ENCODE data around the gene PEDS1.

PEDS1 gene

DNA sequence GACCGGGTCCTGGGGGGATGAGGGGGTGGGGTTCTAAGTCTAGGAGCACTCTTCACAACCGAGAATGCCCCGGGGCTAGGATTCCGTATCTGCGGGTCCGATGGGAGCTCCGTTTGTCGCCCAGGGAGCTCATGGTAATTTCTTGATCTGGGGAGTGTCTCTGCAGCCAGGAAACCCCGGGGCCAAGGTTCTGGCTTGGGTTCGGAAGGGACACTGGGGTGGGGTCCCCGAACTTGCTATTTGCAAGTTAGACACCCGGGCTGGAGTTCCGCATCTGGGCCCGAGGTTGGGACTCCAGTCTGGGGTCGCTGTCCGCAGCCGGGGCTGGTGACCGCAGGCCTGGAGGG, 397 bp downstream of the PEDS1 start:
- TF ChIP-seq CTCF (IDR thresholded peaks at IDR 0.05; ENCODE audit: low read depth, low read length, missing control alignments): no peak
- no peak for DNase-seq (ENCODE audit: extremely low read depth, low read depth)
- H3K4me3 ChIP-seq (replicated peaks; ENCODE audit: low read depth, low read length): peak overlapping the region; percentile 94

DNA sequence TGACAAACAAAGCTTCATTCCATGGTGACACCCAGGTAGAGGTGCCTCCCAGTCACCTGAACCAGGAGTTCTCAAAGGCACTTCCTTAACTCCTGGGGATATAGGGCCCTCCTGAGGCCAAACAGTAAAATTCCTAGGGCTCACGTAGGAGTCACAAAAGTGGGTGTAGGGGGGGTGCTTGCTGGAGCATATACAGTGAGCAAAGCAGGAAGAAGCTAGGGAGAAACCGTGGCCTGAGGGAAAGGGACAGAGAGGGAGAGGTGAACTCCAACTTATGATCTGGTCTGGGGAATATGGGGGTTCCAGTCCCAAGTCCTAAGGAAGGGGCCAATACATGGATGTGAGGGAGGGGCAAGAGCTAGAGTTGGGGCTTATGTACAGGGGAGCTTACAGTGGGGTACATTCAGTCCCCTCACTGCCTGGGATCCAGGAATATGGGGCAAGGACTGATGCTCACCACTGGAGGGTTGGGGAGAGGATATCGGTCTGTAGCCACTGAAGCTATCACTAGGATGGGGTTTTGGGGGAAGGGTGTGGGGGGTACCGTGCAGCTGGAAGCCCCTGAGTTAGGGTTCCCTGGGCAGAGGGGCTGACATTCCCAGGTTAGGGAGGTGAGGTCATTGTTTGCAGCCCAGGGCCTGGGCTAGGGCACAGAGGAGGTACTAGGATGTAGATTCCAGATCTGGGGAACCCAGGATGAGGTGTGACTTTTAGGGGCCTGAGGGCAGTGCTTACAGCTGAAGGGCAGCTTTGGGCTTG, 950 bp downstream of the PEDS1 start:
- no peak for DNase-seq (ENCODE audit: extremely low read depth, low read depth)
- peak overlapping the region; percentile 94 for H3K4me3 ChIP-seq (replicated peaks; ENCODE audit: low read depth, low read length)
- TF ChIP-seq CTCF (IDR thresholded peaks at IDR 0.05; ENCODE audit: low read depth, low read length, missing control alignments): no peak

GRCh38 chr20:50151034-50151743, 2.3 kb downstream of the PEDS1 start:
- no peak for TF ChIP-seq CTCF (IDR thresholded peaks at IDR 0.05; ENCODE audit: low read depth, low read length, missing control alignments)
- DNase-seq (ENCODE audit: extremely low read depth, low read depth): no peak
- peak overlapping the region; percentile 7; the same call in 1 of the 2 replicates for H3K4me3 ChIP-seq (replicated peaks; ENCODE audit: low read depth, low read length)

GRCh38 chr20:50149481-50150254, 3.9 kb downstream of the PEDS1 start:
- TF ChIP-seq CTCF (IDR thresholded peaks at IDR 0.05; ENCODE audit: low read depth, low read length, missing control alignments): no peak
- H3K4me3 ChIP-seq (replicated peaks; ENCODE audit: low read depth, low read length): no peak overlapping the region
- DNase-seq (ENCODE audit: extremely low read depth, low read depth): no peak

GRCh38 chr20:50146732-50147662, 6.5 kb downstream of the PEDS1 start:
- TF ChIP-seq CTCF (IDR thresholded peaks at IDR 0.05; ENCODE audit: low read depth, low read length, missing control alignments): no peak
- no peak overlapping the region for H3K4me3 ChIP-seq (replicated peaks; ENCODE audit: low read depth, low read length)
- no peak for DNase-seq (ENCODE audit: extremely low read depth, low read depth)

DNA sequence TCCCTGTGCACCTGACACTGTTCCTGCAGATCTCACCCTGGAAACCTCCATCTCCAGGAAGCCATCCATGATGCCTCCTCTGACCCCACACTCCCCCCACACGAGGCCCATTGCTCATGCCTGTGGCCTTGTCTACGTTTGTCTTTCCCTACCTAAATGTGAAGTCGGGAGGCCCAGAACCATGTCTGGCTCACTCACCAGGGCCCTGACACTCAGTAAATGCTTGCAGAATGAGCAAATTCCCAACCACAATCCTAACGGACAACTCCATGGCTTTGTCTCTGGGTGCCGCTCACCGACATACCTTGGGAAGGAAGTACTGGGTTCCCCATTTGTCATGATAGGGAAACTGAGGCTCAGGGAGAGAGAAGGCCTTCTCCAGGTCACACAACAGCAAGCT, 7.3 kb downstream of the PEDS1 start:
- DNase-seq (ENCODE audit: extremely low read depth, low read depth): no peak
- TF ChIP-seq CTCF (IDR thresholded peaks at IDR 0.05; ENCODE audit: low read depth, low read length, missing control alignments): no peak
- H3K4me3 ChIP-seq (replicated peaks; ENCODE audit: low read depth, low read length): no peak overlapping the region

Measured in HFF-Myc (cell line).